ENCODE results near the gene OAS3.

GRCh38 chr12:112942572-112942971, 4.3 kb downstream of the OAS3 start:
- TF ChIP-seq CTCF (conservative IDR thresholded peaks at IDR 0.05; ENCODE audit: low read depth, low read length) = no peak
- no peak for TF ChIP-seq EZH2 (IDR thresholded peaks at IDR 0.05; ENCODE audit: borderline replicate concordance, low read depth, low read length, poor library complexity, severe bottlenecking)
